Measurements from ENCODE around the gene EMILIN2.

DNA sequence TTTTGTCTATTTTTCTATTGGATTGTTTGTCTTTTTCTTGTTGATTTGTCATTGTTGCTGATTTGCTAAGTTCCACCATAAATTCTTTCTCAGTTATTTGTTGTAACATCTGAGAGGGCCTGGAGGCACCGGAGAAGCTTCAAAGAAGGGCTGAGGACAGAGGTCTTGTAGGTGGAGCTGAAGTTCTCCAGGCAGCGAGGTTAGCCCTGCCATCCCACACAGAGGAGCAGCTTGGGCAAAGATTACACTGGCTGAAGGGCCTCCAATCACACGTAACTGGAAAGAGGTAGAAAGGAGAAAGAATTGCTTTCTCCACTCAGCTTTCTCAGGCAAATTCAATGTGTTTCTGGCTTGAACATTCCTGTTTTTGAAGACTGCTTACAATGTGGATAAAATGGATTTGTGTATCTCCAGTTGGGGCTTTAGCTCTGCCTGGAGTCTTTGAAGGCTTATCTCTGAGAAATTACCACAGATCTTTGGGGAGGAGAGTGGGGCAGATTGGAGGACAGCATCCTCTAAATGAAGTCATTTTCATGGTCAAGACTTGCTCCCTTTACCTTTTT is 21.1 kb upstream of the EMILIN2 start:
- TF ChIP-seq, protein P1, sequence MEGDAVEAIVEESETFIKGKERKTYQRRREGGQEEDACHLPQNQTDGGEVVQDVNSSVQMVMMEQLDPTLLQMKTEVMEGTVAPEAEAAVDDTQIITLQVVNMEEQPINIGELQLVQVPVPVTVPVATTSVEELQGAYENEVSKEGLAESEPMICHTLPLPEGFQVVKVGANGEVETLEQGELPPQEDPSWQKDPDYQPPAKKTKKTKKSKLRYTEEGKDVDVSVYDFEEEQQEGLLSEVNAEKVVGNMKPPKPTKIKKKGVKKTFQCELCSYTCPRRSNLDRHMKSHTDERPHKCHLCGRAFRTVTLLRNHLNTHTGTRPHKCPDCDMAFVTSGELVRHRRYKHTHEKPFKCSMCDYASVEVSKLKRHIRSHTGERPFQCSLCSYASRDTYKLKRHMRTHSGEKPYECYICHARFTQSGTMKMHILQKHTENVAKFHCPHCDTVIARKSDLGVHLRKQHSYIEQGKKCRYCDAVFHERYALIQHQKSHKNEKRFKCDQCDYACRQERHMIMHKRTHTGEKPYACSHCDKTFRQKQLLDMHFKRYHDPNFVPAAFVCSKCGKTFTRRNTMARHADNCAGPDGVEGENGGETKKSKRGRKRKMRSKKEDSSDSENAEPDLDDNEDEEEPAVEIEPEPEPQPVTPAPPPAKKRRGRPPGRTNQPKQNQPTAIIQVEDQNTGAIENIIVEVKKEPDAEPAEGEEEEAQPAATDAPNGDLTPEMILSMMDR (conservative IDR thresholded peaks at IDR 0.05) = no peak
- no peak for TF ChIP-seq EZH2 (IDR thresholded peaks at IDR 0.05; ENCODE audit: low read depth)

Measured in PC-9 (cell line).